GM18508 (cell line): ENCODE results near the gene TENM4.
"Not testable (repeated sequence)": the region's sequence is repeated elsewhere in the genome, so short reads cannot be mapped to it uniquely, and the experiment has no call there.

ENCODE experiments used
- ATAC-seq: cut with Tn5 transposase; IDR thresholded peaks from one replicate; pipeline ENCODE4 v1.9.1; 2021; ENCODE audit warnings: moderate number of reproducible peaks; ENCODE audit not compliant: insufficient read depth, unreplicated experiment

Gene TENM4

DNA sequence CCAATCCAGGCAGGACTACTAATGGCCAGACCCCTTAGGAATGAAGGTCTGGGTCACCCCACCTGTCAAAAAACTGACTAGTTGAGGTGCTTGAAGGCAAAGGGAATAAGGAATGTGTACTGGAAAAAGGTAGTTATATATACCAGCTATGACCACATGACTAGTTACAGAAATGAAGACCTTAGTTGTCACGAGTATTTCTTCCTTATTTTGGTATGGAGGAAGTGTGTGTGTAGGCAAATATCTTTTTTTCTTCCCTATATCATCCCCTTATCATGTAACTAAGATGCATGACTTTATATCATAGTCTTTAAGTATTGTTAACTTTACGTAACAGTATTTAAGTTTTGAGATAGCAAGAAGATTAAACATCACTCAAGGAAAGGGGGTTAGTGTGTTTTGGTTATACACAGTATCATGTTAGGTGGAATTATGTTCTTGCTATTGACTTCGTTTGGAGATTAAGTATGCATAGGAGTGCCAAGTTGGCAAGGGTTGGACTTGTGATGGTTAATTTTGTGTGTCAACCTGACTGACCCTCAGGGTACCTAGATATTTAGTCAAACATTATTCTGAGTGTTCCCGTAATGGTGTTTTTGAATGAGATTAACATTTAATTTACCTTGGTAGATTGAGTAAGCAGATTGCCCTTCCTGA lies 828.0 kb downstream of the TENM4 start:
- no peak for ATAC-seq

- not testable (repeated sequence) for ATAC-seq
These were observed 831.5 kb downstream of the TENM4 start for GRCh38 chr11:78609321-78609720.

DNA sequence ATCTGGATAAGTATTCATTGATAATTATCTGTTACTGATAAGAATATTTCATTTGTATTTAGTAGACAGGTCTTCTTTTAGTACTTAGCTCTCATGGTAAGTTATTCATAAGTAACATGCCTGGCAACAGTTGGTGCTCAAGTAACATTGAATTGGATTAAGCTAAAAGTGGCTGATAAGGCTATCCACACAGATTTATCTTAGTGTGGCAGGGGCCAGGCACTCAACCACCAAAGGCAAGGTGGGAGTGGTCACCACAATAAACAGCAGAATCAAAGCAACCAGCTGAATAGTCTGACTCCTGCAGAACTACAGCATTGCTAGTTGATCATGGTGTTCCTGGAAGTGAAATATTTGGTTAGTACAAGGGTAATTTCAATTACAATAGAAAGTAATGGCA lies 833.1 kb downstream of the TENM4 start:
- no peak for ATAC-seq

GRCh38 chr11:78606667-78607066 lies 834.2 kb downstream of the TENM4 start:
- no peak for ATAC-seq

GRCh38 chr11:78605296-78605695 lies 835.5 kb downstream of the TENM4 start:
- ATAC-seq: no peak

- ATAC-seq: no peak
These were observed 837.0 kb downstream of the TENM4 start for GRCh38 chr11:78603792-78604191.
